HG02870 (cell line): ENCODE measurements around the gene VPS26C.

Experiments used
- ATAC-seq: cut with Tn5 transposase; IDR thresholded peaks from one replicate; pipeline ENCODE4 v1.9.1; 2021; ENCODE audit warnings: mild to moderate bottlenecking, moderate library complexity; ENCODE audit not compliant: unreplicated experiment

Gene VPS26C

GRCh38 chr21:37266515-37267221, 466 bp downstream of the VPS26C start:
- peak; percentile 1 for ATAC-seq

DNA sequence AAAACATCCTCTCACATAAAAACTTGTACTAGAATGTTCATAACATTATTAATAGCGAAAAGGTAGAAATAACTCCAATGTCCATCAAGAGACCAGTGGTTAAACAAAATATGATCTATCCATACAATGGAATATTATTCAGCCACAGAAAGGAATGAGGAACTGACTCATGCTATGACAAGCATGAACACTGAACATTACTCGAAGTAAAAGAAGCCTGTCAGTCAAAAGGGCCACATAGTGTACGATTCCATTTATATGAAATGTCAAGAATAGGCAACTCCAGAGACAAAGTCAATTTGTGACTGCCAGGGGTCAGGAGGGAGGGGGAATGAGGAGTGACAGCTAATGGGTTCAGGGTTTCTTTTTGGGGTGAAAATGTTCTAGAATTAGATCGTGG, 2.3 kb downstream of the VPS26C start:
- ATAC-seq, result no peak

GRCh38 chr21:37263827-37264600, 3.1 kb downstream of the VPS26C start:
- ATAC-seq, result no peak

DNA sequence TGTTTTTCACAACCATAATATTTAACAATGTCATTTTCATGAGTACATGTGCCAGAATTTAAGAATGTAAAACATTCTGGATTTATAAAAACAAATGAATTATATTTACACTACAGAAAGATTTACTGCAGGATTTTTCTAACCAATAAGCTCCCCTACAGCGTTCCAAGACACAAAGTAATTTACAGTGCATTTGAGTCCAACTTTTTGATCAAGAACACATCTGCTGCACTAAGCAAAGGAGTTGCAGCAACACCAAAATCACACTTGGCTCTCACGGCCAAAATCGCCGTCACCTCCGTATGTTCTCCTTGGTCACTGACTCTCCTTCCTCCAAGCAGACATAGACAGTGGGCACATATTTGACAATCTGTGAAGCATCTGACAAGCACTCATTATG, 7.7 kb downstream of the VPS26C start:
- ATAC-seq, result no peak

DNA sequence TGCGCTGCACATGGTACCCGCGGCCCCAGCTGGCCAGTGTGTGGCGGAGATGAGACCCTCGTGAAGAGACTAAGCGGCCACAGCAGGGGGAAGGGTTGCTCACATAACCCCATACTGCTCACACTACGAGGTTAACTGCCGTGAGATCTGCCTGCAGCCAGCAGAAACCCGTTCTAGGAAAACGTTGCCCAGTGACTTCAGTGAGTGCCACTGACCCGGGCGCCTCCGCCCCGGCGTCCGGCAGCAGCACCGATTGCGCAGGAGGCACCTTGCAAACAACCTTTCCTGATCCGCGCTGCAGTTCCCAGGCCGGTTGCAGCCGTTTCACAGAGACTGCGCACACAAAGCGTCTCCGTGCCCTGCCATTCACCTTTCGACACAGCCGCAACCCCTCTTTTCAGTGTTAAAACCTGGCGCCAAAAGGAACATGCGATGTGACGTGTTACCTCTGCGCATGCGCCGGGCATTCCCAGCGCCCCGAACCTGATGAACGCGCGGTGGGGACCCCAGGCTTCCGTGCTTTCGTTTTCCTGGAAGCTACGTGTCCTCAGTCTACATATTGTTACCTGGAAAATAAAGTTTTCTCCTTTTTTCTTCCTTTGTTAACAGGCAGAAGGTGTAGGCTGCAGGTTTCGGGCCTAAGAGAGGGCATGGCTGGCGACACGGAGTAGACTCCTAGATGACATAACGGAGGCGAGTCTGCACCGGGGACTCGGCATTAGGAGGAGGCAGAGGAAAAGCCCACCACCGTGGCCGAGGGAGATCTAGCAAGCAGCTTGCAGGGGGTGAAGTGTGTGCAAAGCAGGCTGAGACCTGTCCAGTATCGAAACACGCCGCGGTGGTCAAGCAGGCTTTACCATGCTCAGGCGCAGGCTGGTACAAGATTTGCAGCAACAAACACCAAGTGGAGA, 8.9 kb downstream of the VPS26C start:
- ATAC-seq, result peak; percentile 69

- ATAC-seq, result peak; percentile 33
Observed at GRCh38 chr21:37257511-37257966, 9.6 kb downstream of the VPS26C start.

DNA sequence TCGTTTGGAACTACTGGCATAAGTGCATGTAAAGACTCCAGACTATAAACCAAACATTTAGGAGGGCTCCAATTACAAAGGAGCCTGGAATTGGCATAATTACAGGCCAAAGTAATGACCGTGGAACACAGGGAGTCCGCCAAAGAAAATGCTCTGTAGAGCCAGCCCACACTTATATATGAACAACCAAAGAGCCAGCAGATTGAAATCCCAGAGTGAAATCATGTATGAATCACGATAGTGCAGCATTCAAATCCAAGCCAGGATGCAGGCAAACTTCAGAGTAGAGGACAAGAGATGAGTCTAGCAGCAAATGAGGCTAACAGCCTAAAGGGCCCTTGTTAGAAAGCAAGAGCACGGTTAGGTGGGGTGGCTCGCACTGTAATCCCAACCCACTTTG, 13.1 kb downstream of the VPS26C start:
- ATAC-seq, result no peak

DNA sequence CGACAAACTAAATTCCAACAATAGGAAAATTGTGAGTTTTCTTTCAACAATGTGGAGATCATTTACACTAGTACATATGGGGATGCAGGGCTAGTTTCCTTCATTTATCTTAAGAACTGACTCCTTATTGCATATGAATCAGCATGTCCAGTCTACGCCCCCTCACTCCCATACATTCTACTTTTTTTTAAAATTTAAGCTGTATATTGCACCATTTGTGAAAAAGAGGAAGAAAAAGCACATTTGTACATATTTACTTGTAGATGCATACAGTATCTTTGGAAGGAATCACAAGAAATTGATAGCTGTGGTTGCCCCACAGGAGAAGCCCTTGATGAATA, 15.9 kb downstream of the VPS26C start:
- no peak for ATAC-seq

DNA sequence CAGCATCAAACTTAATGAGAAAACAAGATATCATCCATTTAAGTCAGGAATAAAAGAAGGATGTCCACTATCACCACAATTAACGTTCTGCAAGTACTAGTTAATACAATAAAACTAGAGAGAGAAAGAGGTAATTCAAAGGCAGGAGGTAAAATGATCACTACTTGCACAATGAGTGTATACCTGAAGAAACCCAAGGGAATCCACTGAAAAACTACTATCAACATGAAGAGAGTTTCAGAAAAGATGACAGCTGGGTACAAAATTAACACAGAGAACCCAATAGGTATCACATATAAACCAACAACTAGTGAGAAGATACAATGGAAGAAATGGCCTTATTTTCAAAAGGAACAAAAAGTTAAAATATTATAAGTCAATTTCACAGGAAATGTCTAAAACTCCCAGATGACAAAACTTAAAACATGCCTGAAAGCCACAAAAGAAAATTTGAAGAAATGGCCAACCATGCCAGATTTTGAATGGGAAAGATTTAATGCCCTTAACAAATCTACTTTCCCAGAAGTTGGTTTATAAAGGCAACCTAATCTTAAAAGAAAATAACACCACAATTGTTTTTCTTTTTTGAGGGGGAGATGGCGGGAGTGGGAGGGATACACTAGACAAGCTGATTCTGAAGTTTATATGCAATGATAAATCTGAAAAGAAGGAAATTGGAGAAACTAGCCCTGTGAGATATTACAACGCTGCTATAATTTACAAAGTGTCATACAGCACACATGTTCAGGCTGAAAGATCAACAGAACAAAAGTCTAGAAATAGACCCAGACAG, 17.8 kb downstream of the VPS26C start:
- no peak for ATAC-seq

DNA sequence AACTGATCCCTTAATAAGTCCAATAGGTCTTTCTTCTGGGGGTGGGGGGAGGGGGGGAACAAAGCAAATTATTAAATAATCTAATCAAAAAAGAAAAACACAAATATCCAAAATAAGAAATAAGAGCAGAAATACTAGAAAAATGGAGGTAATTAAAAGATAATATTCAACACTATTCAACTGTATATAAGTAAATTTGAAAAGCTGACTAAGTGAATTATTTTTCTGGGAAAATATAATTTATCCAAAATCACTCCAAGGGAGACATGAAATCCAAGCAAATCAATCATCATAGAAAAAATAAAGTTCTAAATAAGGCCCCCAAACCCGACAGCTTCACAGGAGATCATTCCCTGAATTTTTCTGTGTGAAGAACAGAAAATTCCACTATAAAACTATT, 18.8 kb downstream of the VPS26C start:
- no peak for ATAC-seq

GRCh38 chr21:37245151-37245550, 22.0 kb downstream of the VPS26C start:
- no peak for ATAC-seq

DNA sequence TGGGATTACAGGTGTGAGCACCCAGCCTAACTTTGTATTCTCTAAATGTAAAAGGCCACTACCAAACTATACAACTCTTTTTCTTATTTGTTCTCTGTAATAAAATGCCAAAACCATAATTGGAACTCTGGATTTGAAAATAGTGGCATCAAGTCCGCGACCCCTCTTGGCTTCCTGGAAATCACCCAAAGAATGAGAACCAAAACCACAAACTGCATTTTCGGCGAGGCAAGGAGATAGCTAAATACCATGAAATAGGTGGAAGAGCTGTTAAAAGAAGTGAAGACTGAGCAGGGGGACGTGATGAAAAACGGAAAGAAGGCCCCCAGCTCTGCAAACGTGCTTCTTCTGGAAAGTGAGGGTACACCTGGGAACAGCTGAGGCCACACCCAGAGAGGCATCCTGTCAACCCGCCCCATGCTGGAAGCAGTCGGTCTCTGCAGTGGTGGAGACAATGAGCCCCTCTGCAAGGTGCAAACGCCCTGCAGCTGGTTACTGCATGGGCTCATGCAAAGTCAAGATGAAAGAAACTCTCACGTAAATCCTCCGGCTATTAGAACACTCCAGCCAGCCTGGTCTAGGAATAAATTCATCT, 22.5 kb downstream of the VPS26C start:
- ATAC-seq, result no peak

DNA sequence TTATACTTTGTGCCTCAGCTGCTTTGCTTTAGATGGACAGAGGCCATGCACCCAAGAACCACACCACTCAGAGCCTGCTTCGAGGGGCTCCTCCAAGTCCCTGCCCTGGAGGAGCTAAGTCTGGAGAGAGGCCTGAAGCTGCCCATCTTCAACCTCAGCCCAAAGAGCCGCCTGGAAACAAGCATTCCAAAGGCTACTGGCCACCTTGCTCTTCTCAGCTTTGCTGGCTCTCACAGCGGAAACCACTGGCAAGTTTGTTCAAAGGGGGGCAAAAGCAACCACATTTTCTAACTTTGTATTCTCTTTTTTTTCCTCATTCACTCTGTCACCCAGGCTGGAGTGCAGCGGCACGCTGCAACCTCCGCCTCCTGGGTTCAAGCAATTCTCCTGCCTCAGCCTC, 23.2 kb downstream of the VPS26C start:
- no peak for ATAC-seq

- no peak for ATAC-seq
Observed at GRCh38 chr21:37241426-37241825, 25.7 kb downstream of the VPS26C start.

- no peak for ATAC-seq
Observed at GRCh38 chr21:37240978-37241377, 26.2 kb downstream of the VPS26C start.

DNA sequence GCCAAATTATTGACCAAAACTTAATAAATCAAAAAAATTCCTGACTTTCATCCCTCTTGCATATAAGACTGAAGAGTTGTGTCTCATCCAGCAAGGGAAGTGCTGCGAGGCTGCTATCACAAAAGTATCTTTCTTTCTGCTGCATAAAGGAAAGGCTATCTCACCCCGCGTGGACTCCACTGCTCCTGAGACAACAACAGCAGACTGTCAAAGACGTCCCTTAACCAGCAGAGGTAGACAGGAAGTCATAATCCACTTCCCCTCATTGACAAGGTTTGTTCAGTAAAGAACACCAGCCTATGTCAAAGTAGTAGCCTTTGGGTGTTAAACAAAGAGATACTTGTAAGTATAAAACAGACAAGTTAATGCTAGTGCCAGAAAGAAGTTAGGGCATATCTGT, 29.4 kb downstream of the VPS26C start:
- ATAC-seq, result no peak

GRCh38 chr21:37237346-37237745, 29.8 kb downstream of the VPS26C start:
- ATAC-seq, result no peak

GRCh38 chr21:37233551-37234146, 33.5 kb downstream of the VPS26C start:
- no peak for ATAC-seq

DNA sequence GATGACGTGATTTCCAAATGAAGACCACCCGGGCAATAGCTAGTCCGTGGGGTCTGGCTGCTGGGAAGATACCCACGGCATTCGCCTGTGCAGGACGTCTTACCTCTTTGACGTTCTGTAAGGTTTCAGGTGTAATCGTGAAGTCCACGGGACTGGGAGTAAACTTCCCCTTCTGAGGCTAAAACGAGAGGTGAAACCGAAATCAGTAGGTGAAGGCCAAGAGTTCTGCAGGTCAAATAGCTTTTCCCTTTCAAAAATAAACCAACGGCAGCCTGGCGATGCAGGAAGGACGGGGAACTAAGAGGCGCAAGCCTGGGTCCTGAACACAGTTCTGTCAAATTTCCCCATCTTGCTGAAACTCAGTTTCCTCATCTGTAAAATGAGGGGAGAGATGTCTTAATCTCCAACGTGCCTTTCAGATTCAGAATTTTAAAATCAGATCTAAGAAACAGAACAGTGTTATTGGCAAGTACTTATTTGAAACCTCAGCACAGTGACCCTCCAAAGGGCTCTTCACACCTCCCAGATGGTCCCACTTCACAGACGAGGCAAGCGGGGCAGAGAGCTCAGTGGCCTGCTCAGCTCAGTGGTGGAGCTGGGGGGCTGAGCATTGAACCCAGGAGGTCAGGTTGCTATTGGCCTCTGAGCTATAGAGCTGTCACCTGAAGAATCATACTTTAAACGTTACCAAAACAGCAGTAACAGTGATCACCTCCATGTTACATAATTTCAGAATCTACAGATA, 34.7 kb downstream of the VPS26C start:
- no peak for ATAC-seq
